IMR-90 (cell line): ENCODE results near the gene NCBP2L.

ENCODE experiments used
- MAFK ChIP-seq: IDR thresholded peaks from 2 replicates; pipeline ENCODE4 v1.6.1; 2012; ENCODE audit warnings: low read depth, low read length, improper control_type of control experiment
- NFE2L2 ChIP-seq: fragments of 150-350 bp; IDR thresholded peaks from 2 replicates; pipeline ENCODE4 v1.6.1; 2016; ENCODE audit warnings: low read depth, mild to moderate bottlenecking, low read length
- POLR2A ChIP-seq: IDR thresholded peaks from 2 replicates; pipeline ENCODE4 v1.6.1; 2012; ENCODE audit warnings: mild to moderate bottlenecking, low read depth, low read length
- RAD21 ChIP-seq: IDR thresholded peaks from 2 replicates; pipeline ENCODE4 v1.6.1; 2012; ENCODE audit warnings: low read length, improper control_type of control experiment
- TF ChIP-seq, protein P1 (sequence below): conservative IDR thresholded peaks from 2 replicates; pipeline ENCODE4 v1.5.1; 2012; ENCODE audit warnings: mild to moderate bottlenecking, low read depth, low read length, improper control_type of control experiment

GRCh38 chrX:107731831-107732502 is 45.6 kb upstream of the NCBP2L start:
- TF ChIP-seq, protein P1, sequence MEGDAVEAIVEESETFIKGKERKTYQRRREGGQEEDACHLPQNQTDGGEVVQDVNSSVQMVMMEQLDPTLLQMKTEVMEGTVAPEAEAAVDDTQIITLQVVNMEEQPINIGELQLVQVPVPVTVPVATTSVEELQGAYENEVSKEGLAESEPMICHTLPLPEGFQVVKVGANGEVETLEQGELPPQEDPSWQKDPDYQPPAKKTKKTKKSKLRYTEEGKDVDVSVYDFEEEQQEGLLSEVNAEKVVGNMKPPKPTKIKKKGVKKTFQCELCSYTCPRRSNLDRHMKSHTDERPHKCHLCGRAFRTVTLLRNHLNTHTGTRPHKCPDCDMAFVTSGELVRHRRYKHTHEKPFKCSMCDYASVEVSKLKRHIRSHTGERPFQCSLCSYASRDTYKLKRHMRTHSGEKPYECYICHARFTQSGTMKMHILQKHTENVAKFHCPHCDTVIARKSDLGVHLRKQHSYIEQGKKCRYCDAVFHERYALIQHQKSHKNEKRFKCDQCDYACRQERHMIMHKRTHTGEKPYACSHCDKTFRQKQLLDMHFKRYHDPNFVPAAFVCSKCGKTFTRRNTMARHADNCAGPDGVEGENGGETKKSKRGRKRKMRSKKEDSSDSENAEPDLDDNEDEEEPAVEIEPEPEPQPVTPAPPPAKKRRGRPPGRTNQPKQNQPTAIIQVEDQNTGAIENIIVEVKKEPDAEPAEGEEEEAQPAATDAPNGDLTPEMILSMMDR = no peak
- TF ChIP-seq NFE2L2 = no peak
- no peak for TF ChIP-seq MAFK
- TF ChIP-seq RAD21 = no peak
- TF ChIP-seq POLR2A = no peak
